K562 (cell line): ENCODE results near the gene CCR5AS.

ENCODE experiments used
- ARNT ChIP-seq, 2 experiments: fragments of 450-650 bp; IDR thresholded peaks; 2 replicates each; pipeline ENCODE4 v1.6.1; 2016; ENCODE audit warnings: mild to moderate bottlenecking in 1 of 2
- CBX5 ChIP-seq: IDR thresholded peaks from 2 replicates; pipeline ENCODE4 v1.6.1; 2014; ENCODE audit warnings: low read depth, borderline replicate concordance
- CTCF ChIP-seq, 3 experiments: IDR thresholded peaks in 2 of 3; conservative IDR thresholded peaks in 1 of 3; 2 replicates each; pipeline ENCODE4 v1.5.1; 2011 to 2012; ENCODE audit warnings: low read length in 3 of 3, mild to moderate bottlenecking in 3 of 3, control low read depth in 2 of 3, improper control_type of control experiment in 1 of 3, inconsistent platforms in 1 of 3, low read depth in 1 of 3, mixed read lengths in 1 of 3, moderate library complexity in 1 of 3; ENCODE audit not compliant: insufficient read depth in 2 of 3
- EZH2 ChIP-seq: IDR thresholded peaks from 2 replicates; pipeline ENCODE4 v1.6.1; 2012; ENCODE audit warnings: low read depth, mild to moderate bottlenecking, inconsistent platforms, low read length, borderline replicate concordance
- HNRNPLL ChIP-seq: fragments of 200-400 bp; formaldehyde crosslinking; IDR thresholded peaks from 2 replicates; pipeline ENCODE4 v1.6.1; 2017; ENCODE audit warnings: low read length, low read depth, mild to moderate bottlenecking; ENCODE audit not compliant: poor library complexity, severe bottlenecking
- JUN ChIP-seq, 2 experiments: sonication (generic) in 1 of 2; formaldehyde crosslinking in 1 of 2; IDR thresholded peaks; 2 replicates each; pipeline versions ENCODE4 v1.6.1 to v1.8.0; 2012 to 2022; ENCODE audit warnings: borderline replicate concordance in 2 of 2, mild to moderate bottlenecking in 2 of 2, improper control_type of control experiment in 1 of 2, low read depth in 1 of 2, low read length in 1 of 2, missing genetic modification reagents in 1 of 2
- KLF10 ChIP-seq: fragments of 250-450 bp; sonication (Bioruptor Pico); IDR thresholded peaks from 2 replicates; pipeline ENCODE4 v1.6.1; 2021; ENCODE audit warnings: matching md5 sums
- MAX ChIP-seq: sonication (generic); formaldehyde crosslinking; IDR thresholded peaks from 2 replicates; pipeline ENCODE4 v1.9.0; 2022; ENCODE audit warnings: mild to moderate bottlenecking, missing genetic modification reagents
- MTA3 ChIP-seq: fragments of 450-650 bp; formaldehyde crosslinking; IDR thresholded peaks from 2 replicates; pipeline ENCODE4 v1.6.1; 2017; ENCODE audit warnings: mild to moderate bottlenecking, borderline replicate concordance
- MXI1 ChIP-seq: IDR thresholded peaks from 2 replicates; pipeline ENCODE4 v1.6.1; 2011; ENCODE audit warnings: low read depth, mild to moderate bottlenecking, improper control_type of control experiment, low read length
- TGIF2 ChIP-seq: sonication (generic); formaldehyde crosslinking; IDR thresholded peaks from 2 replicates; pipeline ENCODE4 v1.8.1; 2022; ENCODE audit warnings: mild to moderate bottlenecking, missing genetic modification reagents, moderate library complexity
- ZBTB33 ChIP-seq: sonication (generic); formaldehyde crosslinking; IDR thresholded peaks from 2 replicates; pipeline ENCODE4 v1.8.1; 2023; ENCODE audit warnings: mild to moderate bottlenecking, missing genetic modification reagents
- ZBTB43 ChIP-seq: sonication (generic); formaldehyde crosslinking; IDR thresholded peaks from 2 replicates; pipeline ENCODE4 v1.8.0; 2023; ENCODE audit warnings: mild to moderate bottlenecking, missing genetic modification reagents
- ZFP1 ChIP-seq: fragments of 450-650 bp; formaldehyde crosslinking; IDR thresholded peaks from 2 replicates; pipeline ENCODE4 v1.4.0; 2020; ENCODE audit warnings: mild to moderate bottlenecking, mixed read lengths

GRCh38 chr3:46397111-46397510, 9.8 kb downstream of the CCR5AS start:
- TF ChIP-seq MTA3 (no peak), CTCF (IDR thresholded peaks at IDR 0.05 in 2 of 3, conservative IDR thresholded peaks at IDR 0.05 in 1 of 3; ENCODE audit: insufficient read depth in 2 of 3, low read depth in 1 of 3, low read length in 3 of 3) (no peak), ARNT (IDR thresholded peaks at IDR 0.05) (no peak), MXI1 (no peak), EZH2 (no peak), ZBTB43 (no peak), KLF10 (CRISPR knock-in tag) (no peak), CBX5 (no peak), ZBTB33 (CRISPR knock-in tag) (no peak), MAX (CRISPR knock-in tag) (no peak), JUN (IDR thresholded peaks at IDR 0.05; ENCODE audit: borderline replicate concordance, low read depth, low read length) (no peak), JUN (CRISPR knock-in tag; IDR thresholded peaks at IDR 0.05; ENCODE audit: borderline replicate concordance) (no peak), ZFP1 (CRISPR knock-in tag) (no peak), TGIF2 (CRISPR knock-in tag) (no peak), HNRNPLL (no peak)
